DMS114 treated with DMSO at 0.1 percent for 48 hours (cell line): ENCODE data around the gene MAP3K15.
"Not testable (repeated sequence)": the region's sequence is repeated elsewhere in the genome, so short reads cannot be mapped to it uniquely, and the experiment has no call there.

Source experiments
- DNase-seq: peaks from one replicate; lab custom pipeline; 2025; ENCODE audit not compliant: unreplicated experiment; lab: John Stamatoyannopoulos, UW

Gene MAP3K15

GRCh38 chrX:19541196-19541595 lies 25.9 kb upstream of the MAP3K15 start:
- no peak for DNase-seq

GRCh38 chrX:19540076-19540475 lies 24.8 kb upstream of the MAP3K15 start:
- DNase-seq = no peak

GRCh38 chrX:19539665-19540064 lies 24.4 kb upstream of the MAP3K15 start:
- no peak for DNase-seq

GRCh38 chrX:19535476-19535875 lies 20.2 kb upstream of the MAP3K15 start:
- DNase-seq = no peak

GRCh38 chrX:19532709-19533108 lies 17.4 kb upstream of the MAP3K15 start:
- no peak for DNase-seq

- DNase-seq = no peak
These were observed 2.7 kb upstream of the MAP3K15 start for GRCh38 chrX:19517965-19518364.

- peak; percentile 19 for DNase-seq
These were observed 352 bp upstream of the MAP3K15 start for GRCh38 chrX:19515615-19516105.

- peak; percentile 10 for DNase-seq
These were observed 1.9 kb downstream of the MAP3K15 start for GRCh38 chrX:19513383-19513782.

- no peak for DNase-seq
These were observed 2.3 kb downstream of the MAP3K15 start for GRCh38 chrX:19512961-19513360.

GRCh38 chrX:19512359-19512758 lies 2.9 kb downstream of the MAP3K15 start:
- DNase-seq = no peak

GRCh38 chrX:19511796-19512195 lies 3.5 kb downstream of the MAP3K15 start:
- not testable (repeated sequence) for DNase-seq

- DNase-seq = no peak
These were observed 18.6 kb downstream of the MAP3K15 start for GRCh38 chrX:19496711-19497110.

- DNase-seq = no peak
These were observed 27.6 kb downstream of the MAP3K15 start for GRCh38 chrX:19487520-19488200.

- no peak for DNase-seq
These were observed 35.9 kb downstream of the MAP3K15 start for GRCh38 chrX:19479458-19479857.

- DNase-seq = not testable (repeated sequence)
These were observed 46.9 kb downstream of the MAP3K15 start for GRCh38 chrX:19468383-19468782.

- DNase-seq = no peak
These were observed 52.4 kb downstream of the MAP3K15 start for GRCh38 chrX:19462879-19463278.

- no peak for DNase-seq
These were observed 53.1 kb downstream of the MAP3K15 start for GRCh38 chrX:19462231-19462630.

GRCh38 chrX:19457662-19458061 lies 57.6 kb downstream of the MAP3K15 start:
- DNase-seq = no peak

- no peak for DNase-seq
These were observed 67.2 kb downstream of the MAP3K15 start for GRCh38 chrX:19448077-19448476.

GRCh38 chrX:19446397-19446796 lies 68.9 kb downstream of the MAP3K15 start:
- no peak for DNase-seq

GRCh38 chrX:19445772-19446171 lies 69.5 kb downstream of the MAP3K15 start:
- not testable (repeated sequence) for DNase-seq

- no peak for DNase-seq
These were observed 71.3 kb downstream of the MAP3K15 start for GRCh38 chrX:19443869-19444526.

- DNase-seq = no peak
These were observed 74.6 kb downstream of the MAP3K15 start for GRCh38 chrX:19440713-19441112.
